ENCODE measurements around the gene FMN1. TPM values are rescaled to one million over a fixed set of nuclear protein-coding genes. Genes with fewer than 3 reads are reported as not detected.

FMN1 gene
- total RNA-seq, 1 experiment from 2014 or later: 4.5 TPM

- Mint-ChIP-seq H3K9me3 (peaks cover 10% of the 10 kb centered on the region), H3K4me1 (peaks cover 12% of the 10 kb centered on the region), H3K27me3 (ENCODE audit: low read depth) (no peaks in the 10 kb centered on the region), H3K36me3 (no peaks in the 10 kb centered on the region), H3K27ac (no peak overlapping the region), H3K4me3 (no peak overlapping the region)
- CTCF ChIA-PET: interaction anchor here (1.5 kb wide), 2 partner anchors 8 to 56 kb away, joined by 3 read pairs; no protein-coding TSS in a partner anchor
- TF ChIP-seq SOX15 (CRISPR knock-in tag; IDR thresholded peaks at IDR 0.05) (no peak), TP53 (CRISPR knock-in tag; IDR thresholded peaks at IDR 0.05) (no peak), PREB (CRISPR knock-in tag; IDR thresholded peaks at IDR 0.05; ENCODE audit: borderline replicate concordance) (no peak)
- DNase-seq (ENCODE audit: low spot score) (no peak), ATAC-seq (no peak)
- POLR2A ChIA-PET: no interaction called here
Observed at GRCh38 chr15:33030315-33030714, 164.2 kb downstream of the FMN1 start.

- H3K27ac Mint-ChIP-seq: no peak overlapping the region
- ChIA-PET CTCF (no interaction called here), POLR2A (no interaction called here)
- no peaks in the 10 kb centered on the region for H3K36me3 Mint-ChIP-seq
- peaks cover 10% of the 10 kb centered on the region for H3K9me3 Mint-ChIP-seq
- no peaks in the 10 kb centered on the region for H3K27me3 Mint-ChIP-seq (ENCODE audit: low read depth)
- no peak for TF ChIP-seq SOX15 (CRISPR knock-in tag; IDR thresholded peaks at IDR 0.05)
- TF ChIP-seq SMAD4 (CRISPR knock-in tag; IDR thresholded peaks at IDR 0.05): no peak
- no peak for TF ChIP-seq MLX (CRISPR knock-in tag; IDR thresholded peaks at IDR 0.05)
- no peak for TF ChIP-seq IRF1 (CRISPR knock-in tag; IDR thresholded peaks at IDR 0.05)
- TF ChIP-seq ZMAT4 (CRISPR knock-in tag; IDR thresholded peaks at IDR 0.05): no peak
- no peak for TF ChIP-seq NFATC4 (CRISPR knock-in tag; IDR thresholded peaks at IDR 0.05)
- no peak for TF ChIP-seq CBFB (CRISPR knock-in tag; IDR thresholded peaks at IDR 0.05; ENCODE audit: low read depth)
- no peak for TF ChIP-seq EMX1 (CRISPR knock-in tag; IDR thresholded peaks at IDR 0.05)
- TF ChIP-seq CDX4 (CRISPR knock-in tag; IDR thresholded peaks at IDR 0.05; ENCODE audit: borderline replicate concordance): no peak
- no peak for TF ChIP-seq GRHL2 (CRISPR knock-in tag; IDR thresholded peaks at IDR 0.05; ENCODE audit: insufficient replicate concordance, severe bottlenecking)
- TF ChIP-seq CREB1 (CRISPR knock-in tag; IDR thresholded peaks at IDR 0.05): no peak
- TF ChIP-seq ZNF219 (CRISPR knock-in tag; IDR thresholded peaks at IDR 0.05; ENCODE audit: borderline replicate concordance): no peak
- DNase-seq (ENCODE audit: low spot score): no peak
- ATAC-seq: no peak
- peaks cover 12% of the 10 kb centered on the region for H3K4me1 Mint-ChIP-seq
- no peak overlapping the region for H3K4me3 Mint-ChIP-seq
Observed at GRCh38 chr15:33029109-33029652, 165.3 kb downstream of the FMN1 start.

GRCh38 chr15:33028495-33028894, 166.0 kb downstream of the FMN1 start:
- no peak overlapping the region for H3K27ac Mint-ChIP-seq
- ChIA-PET CTCF (interaction anchor here (0.7 to 1.1 kb wide), 2 partner anchors 104 to 379 kb away, joined by 3 to 4 read pairs; no protein-coding TSS in a partner anchor), POLR2A (no interaction called here)
- peaks cover 14% of the 10 kb centered on the region for H3K4me1 Mint-ChIP-seq
- no peak for ATAC-seq
- no peak overlapping the region for H3K4me3 Mint-ChIP-seq
- no peak for DNase-seq (ENCODE audit: low spot score)
- no peaks in the 10 kb centered on the region for H3K36me3 Mint-ChIP-seq
- TF ChIP-seq ZNF281 (CRISPR knock-in tag; IDR thresholded peaks at IDR 0.05) (no peak), ZNF219 (CRISPR knock-in tag; IDR thresholded peaks at IDR 0.05; ENCODE audit: borderline replicate concordance) (no peak), ZNF423 (CRISPR knock-in tag; IDR thresholded peaks at IDR 0.05) (no peak)
- peaks cover 4% of the 10 kb centered on the region for H3K9me3 Mint-ChIP-seq
- H3K27me3 Mint-ChIP-seq (ENCODE audit: low read depth): no peaks in the 10 kb centered on the region
